NCI-H2081 (cell line): ENCODE results near the gene KLHL26.

ENCODE experiments used
- DNase-seq, 2 experiments: peaks; one replicate each; lab custom pipeline; 2025; lab: John Stamatoyannopoulos, UW

Gene KLHL26

DNA sequence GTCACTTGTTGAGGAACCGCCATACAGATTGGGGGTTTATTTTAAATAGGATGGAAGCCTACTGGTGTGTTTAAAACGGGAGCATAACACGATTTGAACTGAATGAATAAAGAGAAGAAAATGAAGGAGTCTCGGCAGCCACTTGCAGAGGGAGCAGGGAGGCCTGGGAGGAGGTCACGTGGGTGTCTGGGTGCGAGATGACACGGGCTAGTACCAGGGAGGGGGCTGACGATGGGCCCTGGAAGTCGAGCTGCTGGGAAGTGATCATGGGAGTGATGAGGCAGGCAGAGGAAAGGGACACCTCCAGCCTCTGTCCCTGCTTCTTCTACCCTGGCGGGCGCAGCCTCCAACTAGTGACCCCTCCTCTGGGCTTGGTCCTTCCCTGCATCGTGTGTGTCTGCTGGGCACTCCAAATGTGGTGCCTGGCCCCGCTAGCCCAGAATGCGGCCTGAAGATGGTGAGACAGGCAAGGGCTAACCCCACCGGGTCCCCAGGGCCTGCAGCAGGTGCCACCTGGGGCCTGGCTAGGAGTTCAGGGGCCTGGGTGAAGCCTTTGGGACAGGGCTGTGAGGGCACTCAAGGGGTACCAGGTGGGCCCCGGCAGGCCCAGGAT, 82.1 kb downstream of the KLHL26 start:
- no peak for DNase-seq

DNA sequence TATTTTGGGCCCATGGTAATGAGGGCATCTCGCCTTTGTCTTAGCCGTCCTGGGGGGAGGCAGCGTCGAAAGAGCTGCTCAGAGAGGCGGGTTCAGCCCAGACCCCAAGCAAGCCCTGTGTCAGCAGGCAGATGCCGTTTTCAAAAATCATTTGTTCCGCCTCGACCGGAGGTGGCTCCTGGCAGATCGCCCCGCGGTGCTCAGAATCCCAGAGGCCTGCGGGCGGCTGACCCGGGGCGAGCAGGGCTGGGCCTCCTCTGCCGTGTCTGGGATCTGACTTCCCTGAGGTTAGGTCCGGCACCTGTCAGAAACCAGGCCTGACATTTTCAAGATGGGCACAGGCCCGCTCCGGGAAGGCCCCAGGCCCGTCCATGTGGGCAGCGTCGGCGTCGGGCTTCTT, 82.7 kb downstream of the KLHL26 start:
- DNase-seq: no peak
